GM12892 (cell line): Measurements from ENCODE around the gene MAGED1.

ENCODE experiments used
- POLR2A ChIP-seq: IDR thresholded peaks from 2 replicates; pipeline ENCODE4 v1.6.1; 2011; ENCODE audit warnings: low read depth, low read length, control low read depth
- POLR2AphosphoS5 ChIP-seq: IDR thresholded peaks from 2 replicates; pipeline ENCODE4 v1.6.1; 2011; ENCODE audit warnings: low read depth, low read length, control low read depth
- TAF1 ChIP-seq: IDR thresholded peaks from 2 replicates; pipeline ENCODE4 v1.6.1; 2011; ENCODE audit warnings: low read depth, mild to moderate bottlenecking, control low read depth, low read length, borderline replicate concordance

GRCh38 chrX:51892921-51893745 lies at the start of gene MAGED1:
- no peak for TF ChIP-seq TAF1
- peak; percentile 60; the same call in 1 of the 2 replicates for TF ChIP-seq POLR2AphosphoS5
- peak; percentile 63 for TF ChIP-seq POLR2A
